Endothelial cell of umbilical vein (primary cell): ENCODE data around the gene ZSWIM7. TPM values are rescaled to one million over a fixed set of nuclear protein-coding genes. Genes with fewer than 3 reads are reported as not detected.

Experiments
- BruUV-seq: library from RNA; stranded (reverse); fragments of 400-500 nt; replicated peaks from 2 replicates; lab custom pipeline; 2021; lab: Mats Ljungman, UMichigan
- CTCF ChIA-PET: fragments of 300-600, 350-600 bp; sonication (Branson Sonifier 250); formaldehyde crosslinking; loops from one replicate; lab custom pipeline; 2021; ENCODE audit warnings: antibody characterized with exemption, inconsistent platforms; lab: Charles Lee
- POLR2A ChIA-PET: fragments of 300-600, 350-600 bp; sonication (Branson Sonifier 250); formaldehyde crosslinking; loops from one replicate; lab custom pipeline; 2021; ENCODE audit warnings: antibody characterized with exemption, inconsistent platforms; lab: Charles Lee
- DNase-seq: peaks from one replicate; pipeline ENCODE4 v3.0.0-alpha.2; 2011; ENCODE audit warnings: low read depth, low spot score
- FAIRE-seq: peaks from 2 replicates; lab custom pipeline; 2011; peaks lifted over from hg19 to GRCh38; lab: Jason Lieb, UNC
- H2AFZ ChIP-seq: 2 replicates; pipeline ENCODE4 v1.6.0; 2012; ENCODE audit warnings: low read depth, low read length, control low read depth, inconsistent platforms
- H3K27ac ChIP-seq: 2 replicates; pipeline ENCODE4 v1.5.1; 2011; ENCODE audit warnings: low read depth, mild to moderate bottlenecking, control low read depth, low read length, moderate library complexity; ENCODE audit not compliant: insufficient read depth
- H3K27me3 ChIP-seq, 2 experiments: 2 replicates each; pipeline versions ENCODE4 v1.6.0 to v1.6.1; 2011; ENCODE audit warnings: low read length in 2 of 2, mixed read lengths in 1 of 2; ENCODE audit not compliant: control insufficient read depth in 2 of 2, insufficient read depth in 2 of 2
- H3K36me3 ChIP-seq, 2 experiments: 2 replicates in 1 of 2; 3 replicates in 1 of 2; pipeline ENCODE4 v1.5.1; 2011; ENCODE audit warnings: low read length in 2 of 2, mild to moderate bottlenecking in 1 of 2, moderate library complexity in 1 of 2; ENCODE audit not compliant: control insufficient read depth in 2 of 2, insufficient read depth in 2 of 2; ENCODE audit errors: extremely low read depth in 1 of 2
- H3K4me1 ChIP-seq: 3 replicates; pipeline ENCODE4 v1.5.1; 2011; ENCODE audit warnings: mild to moderate bottlenecking, low read length; ENCODE audit not compliant: control insufficient read depth, insufficient read depth; ENCODE audit errors: extremely low read depth
- H3K4me2 ChIP-seq: 2 replicates; pipeline ENCODE4 v1.6.1; 2011; ENCODE audit warnings: low read length, control low read depth, mixed read lengths; ENCODE audit not compliant: insufficient read depth
- H3K4me3 ChIP-seq, 3 experiments: fragments of 200-600 bp in 1 of 3; sonication (generic), shearing (Covaris generic) in 1 of 3; replicated peaks in 1 of 3; 2 replicates each; pipeline ENCODE4 v1.5.1; 2011 to 2016; ENCODE audit warnings: control low read depth in 3 of 3, low read length in 3 of 3, mild to moderate bottlenecking in 2 of 3, inconsistent platforms in 1 of 3, low read depth in 1 of 3, moderate library complexity in 1 of 3; ENCODE audit not compliant: insufficient read depth in 1 of 3
- H3K79me2 ChIP-seq: 2 replicates; pipeline ENCODE4 v1.6.0; 2012; ENCODE audit warnings: low read length, inconsistent platforms; ENCODE audit not compliant: control insufficient read depth, insufficient read depth
- H3K9ac ChIP-seq: replicated peaks from 2 replicates; pipeline ENCODE3; 2011; ENCODE audit warnings: low read length, control low read depth; ENCODE audit not compliant: insufficient read depth; ENCODE audit errors: extremely low read depth
- H3K9me1 ChIP-seq: replicated peaks from 3 replicates; pipeline ENCODE4 v1.6.0; 2011; ENCODE audit warnings: mild to moderate bottlenecking, low read length; ENCODE audit not compliant: control insufficient read depth, insufficient read depth; ENCODE audit errors: extremely low read depth
- H3K9me3 ChIP-seq: replicated peaks from 2 replicates; pipeline ENCODE4 v1.5.1; 2012; ENCODE audit warnings: low read length, inconsistent platforms; ENCODE audit not compliant: control insufficient read depth, insufficient read depth
- H4K20me1 ChIP-seq: replicated peaks from 2 replicates; pipeline ENCODE3; 2011; ENCODE audit warnings: mild to moderate bottlenecking, low read length; ENCODE audit not compliant: control insufficient read depth, insufficient read depth; ENCODE audit errors: extremely low read depth
- CTCF ChIP-seq, 2 donors: IDR thresholded peaks; 1 replicate in 1 of 2; 2 replicates in 1 of 2; pipeline ENCODE4 v1.5.1; 2011; ENCODE audit warnings: low read length in 2 of 2, mild to moderate bottlenecking in 2 of 2, moderate library complexity in 2 of 2, control low read depth in 1 of 2, inconsistent platforms in 1 of 2, low read depth in 1 of 2; ENCODE audit not compliant: insufficient read depth in 1 of 2; ENCODE audit errors: extremely low read depth in 1 of 2
- EZH2 ChIP-seq: IDR thresholded peaks from 2 replicates; pipeline ENCODE4 v1.6.1; 2012; ENCODE audit warnings: borderline replicate concordance, low read depth, mild to moderate bottlenecking, moderate library complexity, low read length, inconsistent platforms; ENCODE audit not compliant: severe bottlenecking
- FOS ChIP-seq: IDR thresholded peaks from 2 replicates; pipeline ENCODE4 v1.6.1; 2011; ENCODE audit warnings: mild to moderate bottlenecking, low read length, moderate library complexity, borderline replicate concordance; ENCODE audit not compliant: insufficient read depth
- GATA2 ChIP-seq: IDR thresholded peaks from 2 replicates; pipeline ENCODE4 v1.7.0; 2011; ENCODE audit warnings: low read depth, mild to moderate bottlenecking, moderate library complexity, mixed read lengths, low read length; ENCODE audit not compliant: insufficient read length, insufficient read depth
- JUN ChIP-seq: IDR thresholded peaks from 2 replicates; pipeline ENCODE4 v1.6.1; 2011; ENCODE audit warnings: borderline replicate concordance, low read depth; ENCODE audit not compliant: insufficient read length, insufficient read depth
- MAX ChIP-seq: IDR thresholded peaks from 2 replicates; pipeline ENCODE4 v1.6.1; 2011; ENCODE audit not compliant: insufficient read depth, insufficient read length
- MYC ChIP-seq: IDR thresholded peaks from one replicate; pipeline ENCODE4 v1.6.1; 2011; ENCODE audit warnings: mild to moderate bottlenecking, low read depth, low read length
- POLR2A ChIP-seq: IDR thresholded peaks from 2 replicates; pipeline ENCODE4 v1.6.1; 2012; ENCODE audit warnings: low read depth, mild to moderate bottlenecking, control low read depth, low read length
- POLR2AphosphoS5 ChIP-seq: IDR thresholded peaks from 2 replicates; pipeline ENCODE4 v1.6.1; 2012; ENCODE audit warnings: low read depth, mild to moderate bottlenecking, control low read depth, low read length, moderate library complexity; ENCODE audit not compliant: insufficient read depth
- dilution Hi-C: fragments of 300-500 bp; cut with MboI; formaldehyde crosslinking; loops from one replicate; pipeline ENCODE4 v1.15.0; 2019; ENCODE audit warnings: low sequenced_read_pairs; ENCODE audit not compliant: extremely low pct_ligation_motif_present
- intact Hi-C: fragments of 100-400 bp; cut with micrococcal nuclease; formaldehyde crosslinking; loops from one replicate; pipeline ENCODE4 v1.10.0; 2022
- polyA plus RNA-seq, 4 experiments: library from polyadenylated mRNA; depleted of rRNA in 3 of 4; stranded (reverse) in 3 of 4; unstranded in 1 of 4; fragments of >200 nt; gene quantifications; 2 replicates each; pipeline versions ENCODE4 v1.2.1 to v1.2.3, GENCODE V29; 2011 to 2012; ENCODE audit warnings: missing spikeins in 1 of 4
- total RNA-seq: library from RNA; stranded (reverse); gene quantifications from 2 replicates; pipeline ENCODE4 v1.2.3, GENCODE V29; 2021

Gene ZSWIM7
- total and polyA plus RNA-seq, 2 donors (not counting 3 experiments of a cell fraction or from before 2014, with no cell fraction given): 18.0 to 33.8 TPM

GRCh38 chr17:15947976-15948752 lies 51.3 kb downstream of the ZSWIM7 start:
- intact Hi-C loops (no loop called here), dilution Hi-C loops (no loop called here)
- BruUV-seq: no TSS peak

More at GRCh38 chr17:15947976-15948752, 51.3 kb downstream of the ZSWIM7 start:
- no peaks in the 10 kb centered on the region for H4K20me1 ChIP-seq
- no peaks in the 10 kb centered on the region for H3K36me3 ChIP-seq
- no peaks in the 10 kb centered on the region for H3K27me3 ChIP-seq
- no peak overlapping the region for H3K9ac ChIP-seq
- H3K4me2 ChIP-seq: no peak overlapping the region
- H3K4me1 ChIP-seq: peaks cover 15% of the 10 kb centered on the region
- DNase-seq (no peak), FAIRE-seq (no peak)
- peaks cover 36% of the 10 kb centered on the region for H3K79me2 ChIP-seq
- no peaks in the 10 kb centered on the region for H3K9me3 ChIP-seq
- ChIA-PET CTCF (interaction anchor here (1.6 to 5.7 kb wide), 2 partner anchors 18 to 49 kb away, joined by 4 to 133 read pairs; partner anchors contain the start of genes TTC19 and ZSWIM7), POLR2A (no interaction called here)
- H3K4me3 ChIP-seq: no peak overlapping the region
- no peak overlapping the region for H3K27ac ChIP-seq
- H2AFZ ChIP-seq: no peak overlapping the region
- no peaks in the 10 kb centered on the region for H3K9me1 ChIP-seq
- no peak for TF ChIP-seq FOS
- no peak for TF ChIP-seq MYC
- TF ChIP-seq JUN: no peak
- TF ChIP-seq CTCF (IDR thresholded peaks at IDR 0.05; ENCODE audit: extremely low read depth in 1 of 2, insufficient read depth in 1 of 2, low read depth in 1 of 2, low read length in 2 of 2): no peak
- TF ChIP-seq POLR2AphosphoS5: no peak
- no peak for TF ChIP-seq EZH2
- TF ChIP-seq GATA2: no peak
- TF ChIP-seq POLR2A: no peak
- TF ChIP-seq MAX: no peak
